Measurements from ENCODE around the gene LPIN3.

Gene LPIN3

DNA sequence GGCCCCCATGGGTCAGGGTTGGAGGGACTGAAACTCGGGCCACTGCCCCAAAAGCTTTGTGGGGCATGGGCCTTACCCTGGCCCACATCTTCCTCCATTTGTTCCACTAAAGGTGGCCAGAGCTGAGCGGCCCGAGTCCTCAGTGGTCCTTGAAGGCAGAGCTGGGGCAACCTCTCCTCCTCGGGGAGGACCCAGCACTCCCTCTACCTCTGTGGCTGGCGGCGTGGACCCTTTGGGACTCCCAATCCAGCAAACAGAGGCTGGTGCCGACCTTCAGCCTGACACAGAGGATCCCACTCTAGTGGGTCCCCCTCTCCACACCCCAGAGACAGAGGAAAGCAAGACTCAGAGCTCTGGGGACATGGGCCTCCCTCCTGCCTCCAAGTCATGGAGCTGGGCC lies 9.3 kb downstream of the LPIN3 start:
- TF ChIP-seq TAF1 (IDR thresholded peaks at IDR 0.05; ENCODE audit: borderline replicate concordance, insufficient read depth, low read length): no peak
- TF ChIP-seq POLR2AphosphoS5 (IDR thresholded peaks at IDR 0.05; ENCODE audit: low read depth, low read length): no peak
- TF ChIP-seq FOXP2 (optimal IDR thresholded peaks at IDR 0.05; ENCODE audit: borderline replicate concordance, extremely low read depth, extremely low read length, insufficient read depth): no peak
- TF ChIP-seq, protein P1, sequence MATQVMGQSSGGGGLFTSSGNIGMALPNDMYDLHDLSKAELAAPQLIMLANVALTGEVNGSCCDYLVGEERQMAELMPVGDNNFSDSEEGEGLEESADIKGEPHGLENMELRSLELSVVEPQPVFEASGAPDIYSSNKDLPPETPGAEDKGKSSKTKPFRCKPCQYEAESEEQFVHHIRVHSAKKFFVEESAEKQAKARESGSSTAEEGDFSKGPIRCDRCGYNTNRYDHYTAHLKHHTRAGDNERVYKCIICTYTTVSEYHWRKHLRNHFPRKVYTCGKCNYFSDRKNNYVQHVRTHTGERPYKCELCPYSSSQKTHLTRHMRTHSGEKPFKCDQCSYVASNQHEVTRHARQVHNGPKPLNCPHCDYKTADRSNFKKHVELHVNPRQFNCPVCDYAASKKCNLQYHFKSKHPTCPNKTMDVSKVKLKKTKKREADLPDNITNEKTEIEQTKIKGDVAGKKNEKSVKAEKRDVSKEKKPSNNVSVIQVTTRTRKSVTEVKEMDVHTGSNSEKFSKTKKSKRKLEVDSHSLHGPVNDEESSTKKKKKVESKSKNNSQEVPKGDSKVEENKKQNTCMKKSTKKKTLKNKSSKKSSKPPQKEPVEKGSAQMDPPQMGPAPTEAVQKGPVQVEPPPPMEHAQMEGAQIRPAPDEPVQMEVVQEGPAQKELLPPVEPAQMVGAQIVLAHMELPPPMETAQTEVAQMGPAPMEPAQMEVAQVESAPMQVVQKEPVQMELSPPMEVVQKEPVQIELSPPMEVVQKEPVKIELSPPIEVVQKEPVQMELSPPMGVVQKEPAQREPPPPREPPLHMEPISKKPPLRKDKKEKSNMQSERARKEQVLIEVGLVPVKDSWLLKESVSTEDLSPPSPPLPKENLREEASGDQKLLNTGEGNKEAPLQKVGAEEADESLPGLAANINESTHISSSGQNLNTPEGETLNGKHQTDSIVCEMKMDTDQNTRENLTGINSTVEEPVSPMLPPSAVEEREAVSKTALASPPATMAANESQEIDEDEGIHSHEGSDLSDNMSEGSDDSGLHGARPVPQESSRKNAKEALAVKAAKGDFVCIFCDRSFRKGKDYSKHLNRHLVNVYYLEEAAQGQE (IDR thresholded peaks at IDR 0.05; ENCODE audit: insufficient read depth in 1 of 2, low read depth in 2 of 2, low read length in 2 of 2): no peak
- TF ChIP-seq SIN3A (IDR thresholded peaks at IDR 0.05; ENCODE audit: borderline replicate concordance, insufficient read depth, low read length): no peak

DNA sequence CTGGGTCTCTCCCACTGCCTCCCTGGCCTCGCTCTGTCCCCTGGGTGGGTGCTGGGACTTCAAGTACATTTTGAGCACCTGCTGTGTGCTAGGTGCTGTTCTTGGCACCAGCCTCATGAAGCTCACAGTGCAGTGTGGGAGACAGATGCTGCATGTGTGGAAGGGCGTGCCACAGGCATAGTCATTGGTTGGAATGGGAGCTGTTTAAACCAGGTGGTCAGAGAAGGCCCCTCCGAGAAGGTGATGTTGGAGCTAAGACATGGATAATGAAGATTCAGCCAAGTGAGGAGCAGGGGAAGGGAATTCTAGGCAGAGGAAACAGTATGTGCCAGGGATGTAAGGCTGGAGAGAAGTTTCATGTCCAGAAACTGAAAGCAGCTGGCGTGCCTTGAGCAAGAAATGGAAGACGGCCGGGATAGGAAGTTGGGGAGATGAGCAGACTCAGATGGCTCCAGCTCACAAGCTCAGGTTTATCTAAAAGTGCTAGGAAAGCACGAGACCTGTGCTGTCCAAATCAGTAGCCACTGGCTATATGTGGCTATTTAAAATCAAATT lies 9.9 kb downstream of the LPIN3 start:
- TF ChIP-seq, protein P1 (IDR thresholded peaks at IDR 0.05; ENCODE audit: insufficient read depth in 1 of 2, low read depth in 2 of 2, low read length in 2 of 2): no peak
- TF ChIP-seq FOXP2 (optimal IDR thresholded peaks at IDR 0.05; ENCODE audit: borderline replicate concordance, extremely low read depth, extremely low read length, insufficient read depth) (no peak), TAF1 (IDR thresholded peaks at IDR 0.05; ENCODE audit: borderline replicate concordance, insufficient read depth, low read length) (no peak), SIN3A (IDR thresholded peaks at IDR 0.05; ENCODE audit: borderline replicate concordance, insufficient read depth, low read length) (no peak), POLR2AphosphoS5 (IDR thresholded peaks at IDR 0.05; ENCODE audit: low read depth, low read length) (no peak)

DNA sequence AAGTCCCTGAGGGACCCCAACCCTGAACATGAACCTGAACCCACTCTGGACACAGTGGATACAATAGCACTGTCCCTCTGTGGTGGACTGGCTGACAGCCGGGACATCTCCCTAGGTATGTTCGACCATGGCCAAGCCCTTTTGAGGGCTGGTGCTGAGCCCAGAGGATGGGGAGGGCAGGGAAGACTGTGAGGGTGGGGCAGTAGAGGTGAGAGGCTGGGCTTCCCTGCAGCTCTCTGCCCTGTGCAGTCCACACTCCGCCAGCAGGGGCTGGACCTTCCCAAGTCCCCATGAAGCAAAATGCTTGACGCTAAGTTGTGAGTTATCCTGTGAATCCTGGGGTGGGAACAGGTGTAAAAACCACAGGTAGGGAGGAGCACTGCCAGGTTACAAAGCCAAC lies 11.5 kb downstream of the LPIN3 start:
- TF ChIP-seq, protein P1 (IDR thresholded peaks at IDR 0.05; ENCODE audit: insufficient read depth in 1 of 2, low read depth in 2 of 2, low read length in 2 of 2): no peak
- TF ChIP-seq SIN3A (IDR thresholded peaks at IDR 0.05; ENCODE audit: borderline replicate concordance, insufficient read depth, low read length) (no peak), TAF1 (IDR thresholded peaks at IDR 0.05; ENCODE audit: borderline replicate concordance, insufficient read depth, low read length) (no peak)

DNA sequence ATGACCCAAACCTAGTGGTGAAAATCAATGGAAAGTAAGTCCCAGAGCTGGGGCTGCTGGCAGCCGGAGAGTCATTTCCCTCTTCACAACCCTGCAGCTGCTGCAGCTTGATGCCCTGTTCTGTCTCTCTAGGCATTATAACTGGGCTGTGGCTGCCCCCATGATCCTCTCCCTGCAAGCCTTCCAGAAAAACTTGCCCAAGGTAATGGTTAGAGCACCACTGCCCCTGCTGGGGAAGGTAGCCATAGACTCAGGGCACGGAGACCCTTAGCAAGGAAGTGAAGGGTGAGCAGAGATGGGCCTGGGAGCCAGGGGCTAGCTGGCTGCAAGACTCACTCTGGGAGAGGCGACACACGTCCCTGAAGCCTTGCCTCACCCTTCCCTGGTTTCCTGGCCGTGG lies 12.0 kb downstream of the LPIN3 start:
- TF ChIP-seq SIN3A (IDR thresholded peaks at IDR 0.05; ENCODE audit: borderline replicate concordance, insufficient read depth, low read length) (no peak), FOXP2 (optimal IDR thresholded peaks at IDR 0.05; ENCODE audit: borderline replicate concordance, extremely low read depth, extremely low read length, insufficient read depth) (no peak), TAF1 (IDR thresholded peaks at IDR 0.05; ENCODE audit: borderline replicate concordance, insufficient read depth, low read length) (no peak), POLR2AphosphoS5 (IDR thresholded peaks at IDR 0.05; ENCODE audit: low read depth, low read length) (no peak)
- TF ChIP-seq, protein P1 (IDR thresholded peaks at IDR 0.05; ENCODE audit: insufficient read depth in 1 of 2, low read depth in 2 of 2, low read length in 2 of 2): no peak

DNA sequence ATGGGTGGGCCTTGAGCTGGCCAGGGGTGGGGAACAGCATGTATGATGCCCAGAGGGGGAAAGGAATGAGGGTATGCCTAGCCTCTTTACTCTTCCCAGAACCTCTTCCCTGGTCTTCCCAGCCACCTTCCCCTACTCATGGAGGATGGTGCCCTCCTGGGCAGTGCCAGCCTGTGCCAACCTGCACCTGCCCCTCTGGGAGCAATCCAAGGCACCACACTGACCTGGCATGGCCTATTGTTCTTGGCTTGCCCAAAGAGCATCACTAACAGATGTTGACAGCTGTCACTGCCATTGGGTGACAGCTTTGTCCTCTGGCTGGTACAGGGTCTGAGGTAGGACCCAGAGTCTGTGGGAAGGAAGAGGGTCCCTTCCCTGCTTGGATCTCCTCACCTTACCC lies 12.9 kb downstream of the LPIN3 start:
- TF ChIP-seq SIN3A (IDR thresholded peaks at IDR 0.05; ENCODE audit: borderline replicate concordance, insufficient read depth, low read length) (no peak), FOXP2 (optimal IDR thresholded peaks at IDR 0.05; ENCODE audit: borderline replicate concordance, extremely low read depth, extremely low read length, insufficient read depth) (no peak), POLR2AphosphoS5 (IDR thresholded peaks at IDR 0.05; ENCODE audit: low read depth, low read length) (no peak), TAF1 (IDR thresholded peaks at IDR 0.05; ENCODE audit: borderline replicate concordance, insufficient read depth, low read length) (no peak)
- TF ChIP-seq, protein P1 (IDR thresholded peaks at IDR 0.05; ENCODE audit: insufficient read depth in 1 of 2, low read depth in 2 of 2, low read length in 2 of 2): no peak

Data from PFSK-1 (cell line).